ENCODE results near the gene PPP4R2. TPM values are rescaled to one million over a fixed set of nuclear protein-coding genes. Genes with fewer than 3 reads are reported as not detected.
"Not testable (repeated sequence)": the region's sequence is repeated elsewhere in the genome, so short reads cannot be mapped to it uniquely, and the experiment has no call there.

PPP4R2 gene
- total RNA-seq, 4 donors from 2014 or later, result 46.5 to 56.6 (median 52.7) TPM

GRCh38 chr3:73052857-73053256 lies 56.2 kb downstream of the PPP4R2 start:
- no peak for DNase-seq (ENCODE audit: low spot score)
- no peak for ATAC-seq (ENCODE audit: low FRiP score)
- no peak for TF ChIP-seq CTCF (IDR thresholded peaks at IDR 0.05)

- TF ChIP-seq CTCF (IDR thresholded peaks at IDR 0.05), result no peak
- DNase-seq (ENCODE audit: low spot score) (no peak), ATAC-seq (ENCODE audit: low FRiP score) (no peak)
Observed at GRCh38 chr3:73055583-73055982, 59.0 kb downstream of the PPP4R2 start.

- ATAC-seq (ENCODE audit: low FRiP score), result no peak
Observed at GRCh38 chr3:73056014-73056844, 59.6 kb downstream of the PPP4R2 start.

GRCh38 chr3:73056845-73057150 lies 60.2 kb downstream of the PPP4R2 start:
- no peak for DNase-seq (ENCODE audit: low spot score)
- no peak for ATAC-seq (ENCODE audit: low FRiP score)
- no peak for TF ChIP-seq CTCF (IDR thresholded peaks at IDR 0.05)

More at GRCh38 chr3:73056014-73056844, 59.6 kb downstream of the PPP4R2 start:
- TF ChIP-seq CTCF (IDR thresholded peaks at IDR 0.05), result no peak
- DNase-seq (ENCODE audit: low spot score), result no peak

GRCh38 chr3:73060302-73060723 lies 63.7 kb downstream of the PPP4R2 start:
- no peak for DNase-seq (ENCODE audit: low spot score)
- TF ChIP-seq CTCF (IDR thresholded peaks at IDR 0.05), result no peak
- ATAC-seq (ENCODE audit: low FRiP score), result no peak

GRCh38 chr3:73061416-73061815 lies 64.8 kb downstream of the PPP4R2 start, which contains the start of gene EBLN2:
Gene EBLN2 (plus strand): TSS chr3:73061659. CDS start chr3:73062082, 423 bp downstream.
- ATAC-seq (ENCODE audit: low FRiP score) (no peak), DNase-seq (ENCODE audit: low spot score) (no peak)
- no peak for TF ChIP-seq CTCF (IDR thresholded peaks at IDR 0.05)

GRCh38 chr3:73066243-73066642 lies 69.6 kb downstream of the PPP4R2 start:
- ATAC-seq (ENCODE audit: low FRiP score), result peak; percentile 76

More at GRCh38 chr3:73066243-73066642, 69.6 kb downstream of the PPP4R2 start:
- DNase-seq (ENCODE audit: low spot score), result not testable (repeated sequence)

Measured in omental fat pad (tissue), 4 donors.